NCI-H1694 treated with DMSO at 0.1 percent for 48 hours (cell line): ENCODE measurements around the gene TARP.
"Not testable (repeated sequence)": the region's sequence is repeated elsewhere in the genome, so short reads cannot be mapped to it uniquely, and the experiment has no call there.

Experiments
- DNase-seq: peaks from one replicate; lab custom pipeline; 2025; lab: John Stamatoyannopoulos, UW

Gene TARP

GRCh38 chr7:38262026-38262425, 11.4 kb downstream of the TARP start:
- not testable (repeated sequence) for DNase-seq

GRCh38 chr7:38261601-38262000, 11.8 kb downstream of the TARP start:
- not testable (repeated sequence) for DNase-seq

DNA sequence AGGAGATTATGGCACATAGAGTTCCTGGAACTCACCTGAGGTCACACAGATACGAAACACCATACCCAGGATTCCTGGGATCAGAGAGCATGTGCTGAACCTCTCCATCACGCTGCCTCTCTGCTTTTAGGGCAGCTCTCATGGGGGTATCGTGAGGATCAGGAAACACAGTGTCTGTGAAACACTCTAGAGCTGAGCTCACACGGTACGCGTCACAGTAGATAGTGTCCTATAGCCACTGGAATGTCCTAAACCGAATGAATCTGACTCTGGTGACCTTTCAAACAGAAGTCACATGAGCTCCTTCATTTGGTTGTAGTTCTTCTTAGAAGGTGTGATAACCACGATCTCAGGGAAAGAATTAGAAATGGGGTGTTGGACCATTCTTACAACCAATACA, 14.3 kb downstream of the TARP start:
- not testable (repeated sequence) for DNase-seq

- no peak for DNase-seq
Measured at GRCh38 chr7:38257350-38257677, 16.1 kb downstream of the TARP start.

- not testable (repeated sequence) for DNase-seq
Measured at GRCh38 chr7:38249849-38250248, 23.6 kb downstream of the TARP start.

DNA sequence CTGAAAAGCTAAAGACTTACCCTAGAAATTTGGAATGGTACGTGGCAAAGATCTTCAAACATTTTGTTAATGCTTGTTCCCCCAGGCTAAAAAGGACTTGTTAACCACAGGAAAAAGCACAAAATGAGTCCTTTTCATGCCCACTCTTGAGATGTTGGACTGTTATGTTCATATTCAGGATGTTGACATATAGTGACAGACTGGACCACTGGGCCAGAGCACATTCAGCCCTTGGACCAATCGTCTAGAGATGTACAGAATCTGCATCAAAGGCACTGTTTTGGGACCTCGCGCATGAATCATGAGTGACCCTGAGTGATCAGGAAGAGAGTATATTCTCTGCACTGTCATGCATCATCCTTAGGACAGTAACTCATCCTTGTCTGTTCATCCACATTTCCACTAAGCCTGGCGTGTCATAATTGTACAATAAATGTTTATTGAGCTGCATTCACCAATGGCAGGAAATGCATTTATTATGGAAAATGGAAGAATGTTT, 25.3 kb downstream of the TARP start:
- no peak for DNase-seq

GRCh38 chr7:38245409-38245977, 27.9 kb downstream of the TARP start:
- no peak for DNase-seq

DNA sequence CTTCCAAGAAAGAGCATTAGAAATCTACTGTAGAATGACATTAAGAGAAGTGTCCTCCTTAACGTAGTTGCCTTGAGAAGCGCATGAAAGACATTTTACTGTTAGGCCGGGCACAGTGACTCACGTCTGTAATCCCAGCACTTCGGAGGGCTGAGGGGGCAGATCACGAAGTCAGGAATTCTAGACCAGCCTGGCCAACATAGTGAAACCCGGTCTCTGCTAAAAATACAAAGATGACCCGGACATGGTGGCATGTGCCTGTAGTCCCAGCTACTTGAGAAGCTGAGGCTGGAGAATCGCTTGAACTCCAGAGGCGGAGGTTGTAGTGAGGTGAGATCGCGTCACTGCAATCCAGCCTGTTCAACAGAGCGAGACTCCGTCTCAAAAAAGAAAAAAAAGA, 28.9 kb downstream of the TARP start:
- no peak for DNase-seq

- not testable (repeated sequence) for DNase-seq
Measured at GRCh38 chr7:38243345-38243744, 30.1 kb downstream of the TARP start.

DNA sequence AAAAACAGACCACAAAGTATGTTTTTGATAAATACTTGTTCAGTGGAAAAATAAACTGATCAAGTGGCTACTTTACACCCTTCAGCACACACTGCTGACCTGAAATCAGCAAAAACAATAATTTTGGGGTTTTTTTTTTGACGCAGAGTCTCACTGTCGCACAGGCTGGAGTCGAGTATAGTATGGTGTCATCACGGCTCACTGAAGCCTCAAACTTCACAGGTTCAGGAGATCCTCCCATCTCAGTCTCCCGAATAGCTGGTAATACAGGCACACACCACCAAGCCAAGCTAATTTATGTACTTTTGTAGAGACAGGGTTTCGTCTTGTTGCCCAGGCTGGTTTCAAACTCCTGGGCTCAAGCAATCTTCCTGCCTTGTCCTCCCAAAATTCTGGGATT, 30.6 kb downstream of the TARP start:
- no peak for DNase-seq

DNA sequence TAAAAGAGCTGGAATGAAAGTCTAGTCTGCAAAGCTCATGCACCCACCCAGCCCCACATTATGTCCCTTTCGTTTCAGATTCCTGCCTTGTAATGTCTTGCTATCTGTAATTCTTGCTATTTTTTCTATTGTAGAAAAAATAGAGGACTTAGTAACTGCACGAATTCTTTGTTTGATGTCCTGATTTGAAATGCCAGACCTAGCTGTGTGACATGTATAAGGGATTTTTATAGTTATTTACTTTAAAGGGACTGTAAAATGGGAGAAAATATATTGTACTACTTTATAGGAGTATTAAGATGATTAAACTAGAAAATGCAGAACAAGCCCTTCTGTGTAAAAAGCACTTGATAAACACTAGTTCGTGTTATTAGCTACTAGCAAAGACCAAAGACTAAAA, 32.4 kb downstream of the TARP start:
- DNase-seq = no peak

DNA sequence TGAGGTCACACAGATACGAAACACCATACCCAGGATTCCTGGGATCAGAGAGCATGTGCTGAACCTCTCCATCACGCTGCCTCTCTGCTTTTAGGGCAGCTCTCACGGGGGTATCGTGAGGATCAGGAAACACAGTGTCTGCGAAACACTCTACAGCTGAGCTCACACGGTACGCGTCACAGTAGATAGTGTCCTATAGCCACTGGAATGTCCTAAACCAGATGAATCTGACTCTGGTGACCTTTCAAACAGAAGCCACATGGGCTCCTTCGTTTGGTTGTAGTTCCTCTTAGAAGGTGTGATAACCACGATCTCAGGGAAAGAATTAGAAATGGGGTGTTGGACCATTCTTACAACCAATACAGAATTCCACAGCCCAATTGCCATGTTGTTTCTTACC, 34.3 kb downstream of the TARP start:
- DNase-seq = not testable (repeated sequence)

GRCh38 chr7:38235606-38236005, 37.8 kb downstream of the TARP start:
- DNase-seq = no peak

DNA sequence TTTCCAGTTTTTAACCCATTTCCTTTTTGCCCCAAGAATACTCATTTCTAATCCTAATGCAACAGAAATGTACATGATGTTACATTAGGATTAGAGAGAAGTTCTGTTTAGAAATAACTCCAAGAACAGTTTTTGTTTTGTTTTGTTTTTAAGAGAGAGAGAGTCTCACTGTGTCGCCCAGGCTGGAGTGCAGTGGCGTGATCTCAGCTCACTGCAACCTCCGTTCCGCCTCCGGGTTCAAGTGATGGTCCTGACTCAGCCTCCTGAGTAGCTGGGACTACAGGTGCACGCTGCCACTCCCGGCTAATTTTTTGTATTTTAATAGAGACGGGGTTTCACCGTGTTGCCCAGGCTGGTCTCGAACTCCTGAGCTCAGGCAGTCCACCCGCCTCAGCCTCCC, 38.7 kb downstream of the TARP start:
- not testable (repeated sequence) for DNase-seq

GRCh38 chr7:38232502-38233366, 40.7 kb downstream of the TARP start:
- no peak for DNase-seq

- DNase-seq = no peak
Measured at GRCh38 chr7:38229884-38230642, 43.4 kb downstream of the TARP start.

DNA sequence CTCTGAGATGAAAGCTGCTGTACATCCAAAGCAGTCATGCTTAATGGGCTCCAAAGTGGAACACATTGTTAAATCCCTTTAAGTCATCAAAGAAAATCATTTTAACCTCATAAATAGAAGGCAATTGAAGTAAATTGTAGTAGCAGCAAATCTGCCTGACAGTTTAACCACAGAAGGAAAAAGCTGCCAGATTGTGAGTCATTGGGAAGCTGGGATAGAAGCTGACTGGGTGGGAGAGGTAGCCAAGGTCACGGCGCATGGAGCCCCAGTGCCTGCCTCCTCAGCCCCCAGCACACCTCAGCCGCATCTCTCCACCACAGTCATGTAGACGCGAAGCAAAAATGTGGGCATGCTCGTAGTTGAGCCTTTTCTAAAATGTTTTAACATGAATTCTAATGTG, 44.0 kb downstream of the TARP start:
- DNase-seq = no peak

DNA sequence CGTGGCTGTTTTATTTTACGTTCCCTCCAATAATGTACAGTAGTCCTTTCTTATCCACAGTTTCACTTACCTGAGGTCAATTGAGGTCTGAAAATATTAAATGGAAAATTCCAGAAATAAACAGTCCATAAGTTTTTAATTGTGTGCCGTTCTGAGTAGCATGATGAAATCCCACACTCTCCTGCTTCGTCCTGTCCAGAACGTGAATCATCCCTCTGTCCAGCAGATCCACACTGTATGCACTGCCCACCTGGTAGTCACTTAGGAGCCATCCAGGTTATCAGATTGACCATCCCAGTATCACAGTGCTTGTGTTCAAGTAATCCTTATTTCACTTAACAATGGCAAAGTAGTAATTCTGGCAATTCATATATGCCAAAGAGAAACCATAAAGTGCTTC, 49.0 kb downstream of the TARP start:
- DNase-seq = no peak

GRCh38 chr7:38223306-38223705, 50.1 kb downstream of the TARP start:
- no peak for DNase-seq

DNA sequence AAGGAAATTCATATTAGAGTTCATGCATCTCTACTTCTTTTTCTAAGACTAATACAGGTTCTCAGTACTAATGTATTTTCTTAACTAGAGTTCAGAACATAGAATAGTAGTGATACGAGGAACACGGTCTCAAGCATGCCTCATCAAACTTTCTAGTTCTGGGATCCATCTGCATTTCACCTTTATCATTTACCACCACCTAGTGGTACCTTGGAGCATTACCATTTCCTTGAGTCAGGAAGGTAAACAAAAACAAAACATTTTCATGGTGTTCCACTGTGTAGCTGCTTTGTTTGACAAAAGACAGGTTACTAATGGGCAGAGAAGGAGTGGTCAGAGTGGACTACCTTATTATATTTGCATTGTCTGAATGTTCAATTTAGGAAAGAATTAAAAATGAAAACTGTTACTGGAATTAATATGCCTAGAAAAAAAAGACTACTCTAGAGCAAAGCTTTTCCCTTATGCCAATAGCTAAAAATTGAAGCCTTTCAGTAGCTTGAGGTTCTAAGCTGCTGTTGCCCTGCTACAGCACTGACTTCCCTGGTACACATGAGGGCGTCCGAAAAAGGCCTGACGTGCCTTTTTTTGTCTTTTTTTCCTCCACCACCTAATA, 50.8 kb downstream of the TARP start:
- peak; percentile 49 for DNase-seq

DNA sequence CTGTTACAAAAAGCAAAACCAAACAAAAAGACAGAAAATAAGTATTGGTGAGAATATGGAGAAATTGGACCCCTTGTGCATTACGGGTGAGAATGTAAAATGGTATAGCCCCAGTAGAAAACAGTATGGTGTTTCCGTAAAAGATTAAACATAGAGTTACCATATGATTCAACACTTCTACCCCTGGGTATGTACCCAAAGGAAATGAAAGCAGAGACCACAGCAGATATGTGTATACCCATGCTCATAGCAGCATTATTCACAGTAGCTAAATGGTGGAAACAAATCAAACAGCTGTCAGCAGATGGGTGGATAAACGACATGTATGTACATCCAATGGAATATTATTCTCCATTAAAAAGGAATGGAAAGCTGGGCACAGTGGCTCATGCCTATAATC, 53.0 kb downstream of the TARP start:
- DNase-seq = no peak

- DNase-seq = no peak
Measured at GRCh38 chr7:38217672-38218071, 55.8 kb downstream of the TARP start.
